Measurements from ENCODE around the gene CDH23.
"Not testable (repeated sequence)": the region's sequence is repeated elsewhere in the genome, so short reads cannot be mapped to it uniquely, and the experiment has no call there.

CDH23 gene

DNA sequence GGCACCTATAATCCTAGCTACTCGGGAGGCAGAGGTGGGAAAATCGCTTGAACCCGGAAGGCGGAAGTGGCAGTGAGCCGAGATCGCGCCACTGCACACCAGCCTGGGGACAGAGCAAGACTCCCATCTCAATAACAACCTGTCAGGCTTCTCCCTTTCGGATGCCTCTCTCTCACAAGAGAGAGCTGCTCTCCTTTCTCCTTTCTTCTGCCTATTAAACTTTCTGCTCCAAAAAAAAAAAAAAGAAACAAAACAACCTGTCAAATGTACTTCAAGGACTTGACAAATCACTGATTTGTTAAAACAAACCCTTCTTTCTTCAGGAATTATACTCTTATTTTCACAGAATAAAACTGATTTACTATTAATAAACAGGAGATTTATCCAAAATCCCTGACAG is 450.7 kb downstream of the CDH23 start:
- DNase-seq: no peak

DNA sequence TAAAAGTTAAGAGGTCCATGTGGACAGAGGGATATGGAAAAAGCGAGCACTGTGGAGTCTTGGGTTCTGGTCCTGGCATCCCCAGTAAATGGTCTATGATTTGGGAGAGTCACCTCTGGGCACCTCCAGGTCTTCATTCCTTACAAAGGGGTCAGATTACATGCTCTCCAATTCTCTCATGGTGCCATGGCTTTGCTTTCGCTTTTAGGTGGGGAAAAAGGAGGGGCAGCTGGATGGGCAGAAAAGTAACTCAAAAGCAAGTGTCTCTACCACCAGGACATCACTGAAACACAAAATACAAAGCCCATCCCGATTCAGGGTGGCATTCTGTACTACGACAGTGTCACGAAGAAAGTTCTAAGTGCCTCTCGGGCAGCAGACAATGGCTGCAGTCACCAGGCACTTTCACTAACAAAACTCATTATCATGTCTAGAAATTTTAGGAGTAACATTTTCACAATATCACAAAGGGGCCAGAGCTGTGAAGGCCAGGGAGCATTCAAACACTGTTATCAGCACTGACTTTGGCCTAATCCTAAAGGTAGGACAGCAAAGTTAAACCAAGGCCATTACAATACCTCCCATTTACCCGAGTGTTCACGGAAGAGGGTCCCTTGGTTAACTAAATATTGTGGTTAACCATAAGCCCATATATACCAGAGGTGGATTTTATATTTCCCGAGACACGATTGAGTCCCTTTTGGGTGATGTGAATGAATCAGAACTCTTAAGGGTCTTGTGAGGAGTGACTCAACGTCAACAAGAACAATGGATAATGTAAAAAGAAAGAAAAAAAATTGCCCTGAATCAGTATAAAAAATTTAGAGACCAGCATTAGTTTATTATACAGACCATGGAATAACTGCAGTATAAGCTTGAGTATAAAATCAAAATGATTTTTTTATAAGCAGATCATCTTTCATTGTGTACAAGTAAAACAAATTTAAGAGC is 451.9 kb downstream of the CDH23 start:
- no peak for DNase-seq

DNA sequence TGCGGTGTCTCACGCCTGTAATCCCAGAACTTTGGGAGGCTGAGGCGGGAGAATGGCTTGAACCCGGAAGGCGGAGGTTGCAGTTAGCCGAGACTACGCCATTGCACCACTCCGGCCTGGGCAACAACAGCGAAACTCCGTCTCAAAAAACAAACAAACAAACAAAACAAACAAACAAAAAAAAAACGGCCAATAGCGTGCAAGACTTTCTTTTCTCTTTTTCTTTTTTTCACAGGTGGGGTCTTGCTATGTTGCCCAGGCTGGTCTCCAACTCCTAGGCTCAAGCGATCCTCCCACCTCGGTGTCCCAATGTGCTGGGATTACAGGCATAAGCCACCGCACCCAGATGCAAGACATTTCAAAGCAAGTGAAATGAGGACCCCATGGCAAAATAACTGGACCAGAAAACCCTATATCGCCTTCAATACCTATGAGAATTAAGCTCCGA is 452.8 kb downstream of the CDH23 start:
- no peak for DNase-seq

DNA sequence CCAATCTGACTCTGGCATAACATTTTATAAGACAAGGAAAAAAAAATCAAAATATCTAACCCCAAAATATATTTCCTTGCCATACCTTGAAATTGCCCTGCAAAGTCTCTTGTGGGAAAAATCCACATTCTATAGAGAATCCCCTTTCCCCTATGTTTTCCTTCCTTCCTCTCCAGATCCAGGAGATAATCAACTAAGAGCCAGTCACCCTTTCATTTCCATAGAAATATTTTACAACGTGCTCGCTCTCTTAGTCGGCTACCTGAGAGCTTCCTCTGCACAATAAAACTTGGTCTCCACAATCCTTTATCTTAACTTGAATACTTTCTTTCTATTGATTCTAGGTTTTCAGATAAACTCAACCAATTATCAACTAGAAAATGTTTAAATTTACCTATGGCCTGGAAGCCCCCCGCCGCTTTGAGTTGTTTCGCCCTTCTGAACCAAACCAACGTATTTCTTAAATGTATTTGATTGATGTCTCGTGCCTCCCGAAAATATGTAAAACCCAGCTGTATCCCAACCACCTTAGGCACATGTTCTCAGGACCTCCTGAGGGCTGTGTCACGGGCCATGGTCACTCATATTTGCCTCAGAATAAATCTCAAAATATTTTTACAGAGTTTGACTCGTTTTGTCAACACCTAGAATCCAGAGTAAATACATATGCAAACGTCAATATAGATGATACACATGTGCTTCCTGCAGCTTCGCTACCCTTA is 453.5 kb downstream of the CDH23 start:
- no peak for DNase-seq

DNA sequence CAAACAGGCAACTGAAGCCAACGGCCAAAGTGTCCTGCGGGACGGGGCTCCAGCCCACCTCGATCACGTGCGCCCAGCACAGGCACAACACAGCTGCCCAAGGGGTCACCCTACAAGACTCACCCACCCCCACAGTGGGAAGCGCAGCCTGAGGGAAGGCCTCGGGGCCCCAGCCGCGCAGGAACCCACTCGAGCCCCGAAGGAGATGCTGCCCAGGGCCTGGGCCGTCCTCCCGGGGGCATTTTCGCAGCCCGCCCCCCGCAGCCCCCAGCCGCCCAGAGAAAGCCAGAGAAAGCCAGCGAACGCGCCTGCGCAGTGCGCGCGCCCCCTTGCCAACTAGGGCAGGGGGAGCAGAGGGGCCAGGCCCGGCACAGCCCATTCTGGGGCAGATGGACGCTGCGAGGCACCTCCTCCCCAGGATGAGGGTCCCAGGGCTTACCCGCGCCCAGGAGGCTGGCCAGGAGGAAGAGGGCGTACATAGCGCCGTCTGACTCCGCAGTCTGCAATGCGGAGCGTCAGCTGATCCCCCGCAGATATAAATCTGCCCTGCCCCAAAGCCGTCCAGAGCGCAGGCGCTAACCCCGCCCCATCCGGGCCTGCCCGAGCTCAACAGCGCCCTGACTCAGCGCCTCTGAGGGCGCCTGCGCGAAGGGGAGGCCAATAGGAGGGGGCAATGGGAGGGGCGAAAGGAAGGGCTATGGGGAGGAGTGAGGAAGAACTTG is 454.2 kb downstream of the CDH23 start, which contains the start of gene PSAP:
Gene PSAP, minus strand, starts transcription at position 509 of the 722 bp plus-strand sequence. Its CDS starts 30 bp downstream, at position 479.
- DNase-seq: peak; percentile 81 to 98 (median 95)

DNA sequence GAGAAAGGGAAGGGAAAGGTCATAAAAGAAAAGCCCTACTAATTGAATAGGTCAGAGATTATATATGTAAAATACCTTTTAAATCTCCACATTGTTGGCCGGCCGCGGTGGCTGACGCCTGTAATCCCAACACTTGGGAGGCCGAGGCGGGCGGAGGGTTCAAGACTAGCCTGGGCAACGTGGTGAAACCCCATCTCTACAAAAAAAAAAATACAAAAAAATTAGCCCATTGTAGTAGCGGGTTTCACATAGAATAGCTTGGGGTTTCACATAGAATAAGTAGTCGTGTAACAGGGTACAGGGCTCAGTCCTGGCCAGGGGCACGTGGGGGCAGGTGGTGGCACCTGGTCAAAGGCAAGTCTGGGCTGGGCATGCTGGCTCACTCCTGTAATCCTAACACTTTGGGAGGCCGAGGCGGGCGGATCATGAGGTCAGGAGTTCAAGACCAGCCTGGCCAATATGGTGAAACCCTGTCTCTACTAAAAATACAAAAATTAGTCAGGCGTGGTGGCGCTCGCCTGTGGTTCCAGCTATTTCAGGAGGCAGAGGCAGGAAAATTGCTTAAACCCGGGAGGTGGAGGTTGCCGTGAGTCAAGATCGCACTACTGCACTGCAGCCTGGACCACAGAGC is 454.9 kb downstream of the CDH23 start:
- not testable (repeated sequence) for DNase-seq

DNA sequence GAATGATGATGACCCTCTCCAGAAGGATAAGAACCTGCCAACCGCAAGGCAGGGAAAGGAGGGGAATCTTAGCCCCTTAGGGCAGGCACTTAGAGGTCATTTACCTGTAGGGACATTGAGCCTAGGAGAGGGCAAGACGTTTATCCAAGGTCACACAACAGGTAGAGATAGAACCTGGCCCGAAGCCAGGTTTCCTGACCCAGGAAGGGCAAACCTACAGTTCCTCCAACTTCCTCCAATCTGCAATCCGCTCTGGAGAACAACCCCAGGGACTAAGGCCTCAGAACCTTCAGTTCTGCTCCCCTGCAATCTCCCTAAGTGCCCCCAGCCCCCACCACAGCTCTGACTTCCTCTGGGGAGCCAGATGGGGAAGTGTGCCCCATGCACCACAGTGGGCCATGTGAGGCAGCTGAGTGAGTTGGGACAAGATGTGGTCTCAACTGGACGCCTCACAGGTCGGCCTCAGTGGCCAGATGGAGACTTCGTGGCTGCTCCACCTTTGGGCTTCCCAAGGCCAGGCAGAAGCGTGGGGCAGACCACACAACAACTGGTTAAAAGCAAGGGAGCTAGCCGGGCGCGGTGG is 455.7 kb downstream of the CDH23 start:
- peak in 17 of 51 donors; percentile 17 to 46 (median 31) for DNase-seq

DNA sequence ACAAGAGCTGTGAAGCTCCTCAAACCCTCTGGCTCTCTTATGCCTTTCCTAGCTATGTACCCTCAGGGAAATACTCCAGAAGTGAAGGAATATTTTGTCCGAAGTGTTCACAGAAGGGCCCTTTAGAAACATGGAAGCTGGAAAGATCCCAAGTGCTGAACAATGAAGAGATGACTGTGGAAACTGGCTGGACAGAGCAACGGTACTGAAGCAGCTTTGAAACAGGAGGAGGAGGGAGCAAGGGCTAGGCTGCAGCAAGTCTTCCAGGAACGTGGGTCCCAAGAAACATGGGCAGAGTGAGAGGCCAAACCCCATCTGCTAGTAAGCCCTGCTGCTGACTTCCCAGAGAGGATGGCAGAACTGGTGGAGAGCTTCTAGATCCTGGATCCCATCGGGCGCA is 457.3 kb downstream of the CDH23 start:
- DNase-seq: peak in 12 of 51 donors; percentile 18 to 64 (median 36)

GRCh38 chr10:71856619-71857018 is 459.9 kb downstream of the CDH23 start:
- DNase-seq: no peak

DNA sequence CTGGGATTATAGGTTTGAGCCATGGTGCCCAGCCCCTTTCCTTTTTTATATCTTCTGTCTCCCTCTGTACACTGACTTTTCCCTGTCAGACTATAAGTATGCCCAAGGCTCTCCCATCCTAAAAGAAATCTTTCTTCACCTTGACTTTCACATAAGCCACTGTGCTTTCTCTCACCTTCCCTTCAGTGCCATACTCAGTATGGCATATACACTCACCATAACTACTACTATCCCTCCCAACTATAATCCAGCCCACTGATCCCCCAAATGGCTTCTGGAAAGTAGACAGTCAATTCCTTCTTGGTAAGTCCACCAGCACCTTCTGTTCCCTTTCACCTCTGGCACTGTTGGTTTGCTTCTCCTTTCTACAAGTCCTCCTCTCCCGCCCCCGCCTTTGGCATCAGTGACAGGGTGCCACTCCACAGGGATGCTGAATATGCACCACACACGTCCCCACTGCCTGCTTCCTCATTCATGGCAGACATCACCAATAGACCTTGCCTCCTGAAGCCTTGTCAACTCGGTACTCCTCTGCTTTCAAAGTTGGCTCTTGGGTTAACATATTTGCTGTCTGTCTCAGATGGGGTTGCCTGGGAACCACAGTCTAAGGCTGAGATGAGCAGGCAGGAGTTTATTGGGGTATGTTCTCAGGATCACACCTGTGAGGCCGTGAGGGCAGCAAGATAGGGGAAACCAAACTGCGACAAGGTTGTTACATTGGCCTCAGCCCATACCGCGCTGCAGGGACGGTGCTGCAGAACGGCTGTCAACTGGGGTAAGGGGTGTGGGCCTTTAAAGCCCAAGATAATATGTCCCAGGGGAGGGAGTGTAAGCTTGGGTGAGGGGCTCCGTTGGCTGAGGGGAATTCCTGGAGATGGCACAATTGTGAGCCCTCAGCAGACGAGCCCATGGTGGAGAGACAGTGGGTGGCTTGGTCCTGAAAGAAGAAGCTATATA is 461.5 kb downstream of the CDH23 start:
- DNase-seq: peak in 3 of 51 donors; percentile 18 to 42 (median 21)

DNA sequence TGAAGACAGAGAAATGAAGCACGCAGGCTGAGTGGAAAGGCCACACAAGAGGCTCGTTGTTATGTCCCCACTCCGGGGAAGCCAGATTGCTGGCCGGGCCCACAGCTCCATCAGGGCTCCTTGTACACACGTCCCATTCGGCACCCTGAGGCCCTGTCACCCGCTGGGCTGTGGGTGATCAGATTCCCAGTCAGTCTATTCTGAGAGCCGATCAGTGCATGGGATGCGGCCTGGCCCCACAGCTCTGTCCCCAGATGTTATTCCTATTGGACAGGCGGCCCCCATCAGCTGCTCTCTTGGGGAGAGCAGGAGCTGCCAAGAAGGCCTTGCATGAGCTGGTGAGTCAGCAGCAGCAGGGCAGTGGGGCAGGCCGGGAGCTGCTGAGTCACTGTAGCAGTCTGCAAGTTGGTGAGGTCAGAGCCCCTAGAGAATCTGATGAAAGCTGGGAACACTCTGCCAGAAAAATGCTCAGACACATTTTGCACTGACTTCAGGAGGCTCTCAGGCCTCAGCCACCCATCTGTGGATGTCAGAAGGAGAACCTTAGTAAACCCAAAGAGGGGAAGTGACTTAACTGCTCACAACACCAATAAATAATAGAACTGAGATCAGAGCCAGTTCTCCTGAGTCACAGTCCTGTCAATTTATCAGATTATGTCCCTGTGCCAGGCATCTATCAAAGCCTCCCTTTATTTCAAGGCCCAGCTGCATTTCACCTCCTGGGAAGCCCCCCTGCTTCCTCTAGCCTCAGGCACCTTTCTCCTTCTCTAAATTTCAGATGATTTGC is 463.7 kb downstream of the CDH23 start:
- peak; percentile 56 to 97 (median 91) for DNase-seq

GRCh38 chr10:71863203-71863602 is 466.5 kb downstream of the CDH23 start:
- DNase-seq: no peak

GRCh38 chr10:71864911-71865361 is 468.2 kb downstream of the CDH23 start:
- DNase-seq: no peak

All from hypothalamus (tissue), 51 donors.